Posterior cingulate gyrus (tissue), 11 donors: ENCODE measurements around the gene TMEM38A.

Experiments
- DNase-seq, 10 donors: peaks; one replicate each; pipeline versions ENCODE4 v3.0.0 to v3.0.0-alpha.2; 2020 to 2021; ENCODE audit warnings: mixed read lengths in 3 of 10
- intact Hi-C: fragments of 100-400 bp; cut with DNase I; formaldehyde crosslinking; loops from one replicate; pipeline ENCODE4 v1.15.1; 2023

Gene TMEM38A, protein sequence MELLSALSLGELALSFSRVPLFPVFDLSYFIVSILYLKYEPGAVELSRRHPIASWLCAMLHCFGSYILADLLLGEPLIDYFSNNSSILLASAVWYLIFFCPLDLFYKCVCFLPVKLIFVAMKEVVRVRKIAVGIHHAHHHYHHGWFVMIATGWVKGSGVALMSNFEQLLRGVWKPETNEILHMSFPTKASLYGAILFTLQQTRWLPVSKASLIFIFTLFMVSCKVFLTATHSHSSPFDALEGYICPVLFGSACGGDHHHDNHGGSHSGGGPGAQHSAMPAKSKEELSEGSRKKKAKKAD

DNA sequence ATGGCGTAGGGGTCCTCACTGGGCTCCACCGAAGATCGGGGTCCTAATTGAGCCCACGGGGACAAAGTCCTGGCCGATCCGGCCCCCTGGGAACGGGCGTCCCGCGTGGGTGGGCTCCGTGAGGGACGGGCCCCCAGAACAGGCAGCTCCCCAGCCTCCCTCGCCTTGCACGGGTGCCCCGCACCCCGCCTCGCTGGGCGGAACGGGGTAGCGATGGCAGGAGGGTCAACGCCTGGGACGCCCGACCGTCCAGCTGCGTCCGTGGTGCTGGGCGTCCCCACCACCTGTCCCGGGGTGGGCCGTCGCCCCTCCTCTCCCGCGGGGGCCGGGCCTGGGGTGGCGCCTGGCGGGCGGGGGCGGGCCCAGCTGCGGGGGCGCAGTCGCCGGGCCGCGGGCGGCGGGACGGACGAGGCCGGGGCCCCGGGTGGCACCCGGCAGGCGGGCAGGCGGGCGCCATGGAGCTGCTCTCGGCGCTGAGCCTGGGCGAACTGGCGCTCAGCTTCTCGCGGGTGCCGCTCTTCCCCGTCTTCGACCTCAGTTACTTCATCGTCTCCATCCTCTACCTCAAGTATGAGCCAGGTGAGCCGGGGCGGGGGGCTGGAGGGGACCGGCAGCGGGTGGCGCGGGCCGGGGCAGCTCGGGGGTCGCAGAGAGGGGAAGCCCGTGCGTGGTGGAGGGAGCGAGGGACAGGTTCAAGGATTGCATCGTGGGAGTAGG, at the start of gene TMEM38A:
TSS of gene TMEM38A (plus strand) at position 377 of the 717 bp plus-strand sequence. CDS start at position 456, 79 bp downstream.
- DNase-seq, result peak in 8 of 10 donors; percentile 5 to 87 (median 40)
- intact Hi-C loops, result loop anchor here (1.0 kb wide), 2 partner anchors 33 to 119 kb away; partner anchors contain the start of genes CHERP and MED26

DNA sequence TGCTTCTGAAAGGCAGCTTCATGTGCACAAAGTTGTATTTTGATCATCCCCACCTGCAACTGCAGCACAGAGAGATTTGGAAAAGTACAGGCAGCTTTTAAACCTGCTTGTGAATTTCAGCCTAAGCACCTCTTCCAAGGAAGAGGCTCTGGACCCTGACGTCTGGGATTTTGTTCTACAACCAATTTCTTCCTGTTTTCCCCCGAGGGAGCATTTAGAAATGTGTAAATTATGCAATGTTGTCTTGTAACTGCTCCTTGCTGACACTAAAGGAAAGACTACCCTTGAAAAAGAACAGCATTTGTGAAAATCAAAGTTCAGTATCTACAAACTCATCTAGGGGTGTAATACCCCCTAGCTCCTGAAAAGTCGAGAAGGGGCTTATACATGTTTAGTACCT, 48.3 kb upstream of the TMEM38A start:
- DNase-seq, result no peak
- intact Hi-C loops, result no loop called here

- intact Hi-C loops, result no loop called here
- DNase-seq, result no peak
Observed at GRCh38 chr19:16613841-16614240, 47.1 kb upstream of the TMEM38A start.

GRCh38 chr19:16614941-16615340, 46.0 kb upstream of the TMEM38A start:
- intact Hi-C loops, result no loop called here
- DNase-seq, result peak in 1 of 10 donors; percentile 9

- DNase-seq, result no peak
- intact Hi-C loops, result no loop called here
Observed at GRCh38 chr19:16615808-16616207, 45.1 kb upstream of the TMEM38A start.

DNA sequence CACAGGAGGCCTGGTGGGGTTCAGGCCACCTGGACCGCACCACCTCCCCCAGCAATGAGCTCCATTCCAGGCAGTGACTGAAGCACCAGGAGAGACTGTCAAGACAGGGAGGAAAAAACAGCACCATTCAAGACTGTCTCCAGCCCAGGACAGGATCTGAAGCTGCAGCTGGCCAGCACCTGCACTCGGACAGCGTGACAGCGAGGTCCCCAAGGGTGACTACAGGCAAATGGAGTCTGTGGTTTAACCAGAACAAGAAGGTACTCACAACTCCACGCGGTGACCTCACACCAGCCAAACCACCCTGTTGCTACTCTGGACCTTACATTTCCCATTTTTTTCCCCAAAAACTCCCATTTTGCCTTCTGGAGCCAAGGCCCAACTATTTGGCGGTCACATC, 42.7 kb upstream of the TMEM38A start:
- intact Hi-C loops, result no loop called here
- no peak for DNase-seq

GRCh38 chr19:16619457-16619856, 41.5 kb upstream of the TMEM38A start:
- DNase-seq, result no peak
- intact Hi-C loops, result no loop called here

- intact Hi-C loops, result no loop called here
- peak in 1 of 10 donors; percentile 21 for DNase-seq
Observed at GRCh38 chr19:16620018-16620417, 40.9 kb upstream of the TMEM38A start.

DNA sequence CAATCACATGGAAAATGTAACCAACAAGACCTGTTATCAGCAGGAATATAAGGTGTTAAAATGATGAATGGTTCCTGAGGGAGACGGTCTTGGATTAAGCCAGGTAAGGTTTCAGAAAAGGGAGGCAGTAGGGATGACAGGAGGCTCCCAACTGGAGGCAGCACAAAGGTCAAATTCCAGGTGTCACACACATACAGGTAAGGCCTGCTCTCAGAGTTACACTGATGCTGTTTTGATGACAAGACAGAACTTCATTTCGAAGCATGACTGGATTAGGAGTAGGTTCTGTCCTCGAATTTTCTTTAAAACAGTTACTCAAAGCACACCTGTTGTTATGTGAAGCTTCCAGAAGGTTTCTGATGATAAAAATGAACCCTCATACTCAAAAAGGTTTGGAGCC, 40.4 kb upstream of the TMEM38A start:
- DNase-seq, result no peak
- intact Hi-C loops, result no loop called here

GRCh38 chr19:16621165-16621800, 39.7 kb upstream of the TMEM38A start:
- intact Hi-C loops, result no loop called here
- DNase-seq, result no peak

DNA sequence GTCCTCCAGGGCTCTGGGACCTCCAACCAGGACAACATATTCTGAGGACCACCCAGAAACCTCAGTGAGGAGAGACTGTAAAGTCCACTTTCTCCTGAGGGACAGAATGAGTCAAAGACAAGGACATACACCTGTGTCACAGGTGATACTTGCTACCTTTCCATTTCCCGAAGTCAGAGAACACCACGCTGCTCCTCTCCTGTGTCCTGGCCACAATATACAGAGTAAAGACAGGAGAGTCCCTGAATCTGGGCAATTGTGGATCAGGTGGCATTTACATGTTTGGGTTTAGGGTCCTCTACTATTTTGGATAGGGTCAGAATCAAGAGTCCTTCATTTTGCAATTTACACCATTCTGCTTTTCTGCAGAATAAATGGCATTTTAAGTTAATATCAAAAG, 37.9 kb upstream of the TMEM38A start:
- intact Hi-C loops, result no loop called here
- no peak for DNase-seq

DNA sequence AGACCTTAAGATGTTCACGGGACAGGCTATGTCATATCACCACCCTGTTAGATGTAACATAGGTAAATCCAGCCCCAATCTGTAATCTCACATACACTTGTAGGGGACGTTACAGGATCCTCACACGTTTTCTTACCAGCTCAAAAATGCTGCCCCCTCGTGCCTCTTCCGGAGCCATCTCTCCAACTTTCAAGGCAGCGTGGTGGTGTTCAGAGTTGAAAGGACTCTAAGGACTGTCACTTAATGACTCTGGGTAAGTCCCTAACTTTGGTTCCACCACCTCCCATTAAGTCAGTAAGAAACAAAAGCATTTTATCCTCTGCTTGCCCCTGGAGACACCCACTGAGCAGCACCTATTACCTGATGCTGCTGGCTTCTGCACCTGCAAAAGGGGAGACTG, 37.4 kb upstream of the TMEM38A start:
- no peak for DNase-seq
- intact Hi-C loops, result no loop called here

DNA sequence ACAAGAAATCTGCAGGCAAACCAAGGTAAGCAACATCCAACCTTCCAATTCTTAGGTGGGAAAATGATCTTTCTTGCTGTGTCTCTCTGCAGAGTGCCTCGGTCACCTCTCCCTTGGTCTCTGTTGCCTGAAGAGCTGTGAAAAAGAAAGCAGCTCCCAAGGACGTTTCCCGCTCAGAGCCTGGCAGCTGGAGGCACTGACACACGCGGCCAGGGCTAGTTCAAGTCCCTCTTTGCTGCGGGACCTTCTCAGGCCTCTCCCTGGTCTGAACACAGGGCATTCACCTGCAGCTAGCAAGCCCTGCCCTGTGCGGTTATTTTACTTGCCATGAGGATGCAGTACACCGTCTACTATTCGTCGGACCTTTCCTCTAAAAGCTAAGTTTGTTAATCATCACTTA, 36.7 kb upstream of the TMEM38A start:
- DNase-seq, result no peak
- intact Hi-C loops, result no loop called here

DNA sequence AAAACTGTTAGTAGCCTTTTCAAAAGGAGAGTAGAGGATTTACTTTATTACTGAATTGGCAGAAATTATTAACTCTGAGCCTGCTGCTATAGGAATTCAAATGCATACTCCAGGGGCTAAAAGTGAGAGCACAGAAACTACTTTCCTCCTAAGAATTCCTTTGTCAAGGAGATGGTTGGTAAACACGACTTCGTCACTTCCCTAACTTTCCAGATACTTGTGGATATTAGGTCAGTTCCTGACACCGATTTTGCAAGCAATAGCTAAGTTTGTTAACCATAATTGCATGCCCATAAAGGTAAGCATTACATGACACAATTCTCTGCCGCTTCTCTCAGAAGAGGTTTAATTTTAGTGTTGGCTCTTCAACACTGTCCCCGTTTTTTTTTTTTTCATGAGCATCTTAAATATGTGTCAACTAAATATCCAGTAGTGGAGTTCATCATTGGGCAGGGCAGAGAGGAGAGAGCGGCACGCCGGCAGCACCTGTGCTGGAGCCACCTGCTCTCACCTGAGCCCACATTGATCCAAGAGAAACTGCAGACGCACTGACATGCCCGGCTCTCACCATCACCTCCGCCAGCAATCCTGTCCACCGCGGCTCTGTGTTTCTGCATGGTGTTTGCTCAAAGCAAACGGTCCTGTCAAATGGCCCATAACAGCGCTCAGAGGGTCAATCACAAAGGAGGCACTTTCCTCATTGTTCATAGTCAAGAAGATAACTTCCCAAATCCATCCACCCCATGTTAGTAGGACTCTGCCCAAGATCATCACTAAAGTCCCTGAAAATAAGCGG, 35.6 kb upstream of the TMEM38A start:
- no peak for DNase-seq
- intact Hi-C loops, result loop anchor here (5.0 kb wide), 1 partner anchor 33 kb away; no protein-coding TSS in a partner anchor

GRCh38 chr19:16626796-16627192, 34.1 kb upstream of the TMEM38A start:
- DNase-seq, result no peak
- intact Hi-C loops, result loop anchor here (5.0 kb wide), 1 partner anchor 34 kb away; no protein-coding TSS in a partner anchor

DNA sequence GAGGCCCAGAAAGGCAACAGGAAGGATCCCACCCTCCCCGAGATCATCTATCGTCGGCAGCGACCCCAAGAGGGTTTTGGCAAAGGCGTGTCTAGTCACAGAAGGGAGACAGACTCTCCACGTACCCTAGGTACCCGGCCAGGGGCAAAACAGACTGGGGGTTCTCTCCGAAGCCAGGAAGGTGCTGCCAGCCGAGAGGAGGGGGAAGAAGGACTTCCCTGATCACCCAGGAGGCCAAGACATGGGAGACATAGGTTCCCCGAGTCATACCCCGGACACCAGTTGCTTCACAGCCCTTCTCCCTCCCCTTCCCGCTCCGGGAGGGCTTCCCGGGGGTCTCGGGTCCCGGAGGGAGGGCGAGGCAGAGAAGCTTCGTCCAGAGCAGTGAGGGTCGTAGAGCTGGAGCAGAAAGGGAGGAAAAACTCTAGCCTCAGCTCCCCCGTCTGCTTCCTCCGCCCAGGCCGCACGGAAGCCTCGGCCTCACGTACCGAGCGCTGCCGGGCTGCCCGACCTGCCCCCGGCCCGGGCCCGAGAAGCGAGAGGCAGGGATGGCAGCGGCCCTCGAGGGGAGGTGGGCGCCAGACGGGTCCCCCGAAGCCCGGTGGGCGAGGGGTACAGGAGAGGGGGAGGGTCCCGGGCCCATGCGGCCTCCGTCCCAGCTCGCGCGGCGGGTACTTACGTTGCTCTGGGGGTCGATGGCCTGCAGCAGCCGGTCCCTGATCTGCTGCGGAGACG, 33.6 kb upstream of the TMEM38A start:
- intact Hi-C loops, result loop anchor here (5.0 kb wide), 1 partner anchor 35 kb away; no protein-coding TSS in a partner anchor
- DNase-seq, result peak in 2 of 10 donors; percentile 17 to 79

DNA sequence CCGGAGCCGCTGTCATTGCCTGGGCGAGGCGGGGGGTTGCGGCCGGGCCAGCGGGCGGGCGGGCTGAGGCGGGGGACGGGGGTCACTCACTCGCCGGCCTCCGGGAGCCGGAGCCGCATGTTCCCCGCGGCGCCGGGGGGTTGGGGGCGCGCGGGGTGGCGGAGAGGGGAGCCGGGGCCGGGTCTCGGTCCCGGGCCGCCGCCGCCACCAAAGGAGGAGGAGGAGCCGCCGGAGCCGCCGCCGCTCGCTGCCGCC, 33.1 kb upstream of the TMEM38A start:
- no peak for DNase-seq
- intact Hi-C loops, result loop anchor here (1.0 to 5.0 kb wide), 4 partner anchors 32 to 86 kb away; partner anchors contain the start of genes CHERP, SLC35E1 and SMIM7

GRCh38 chr19:16628183-16628983, 32.6 kb upstream of the TMEM38A start, which contains the start of gene MED26:
TSS of gene MED26 (minus strand) at chr19:16628204. CDS start at chr19:16627943, 261 bp downstream.
- intact Hi-C loops, result loop anchor here (1.0 to 5.0 kb wide), 4 partner anchors 32 to 86 kb away; partner anchors contain the start of genes CHERP, SLC35E1 and SMIM7
- DNase-seq, result peak; percentile 90 to 99 (median 93)
